ENCODE data around the gene LATS2.

- TF ChIP-seq OSR1 (CRISPR knock-in tag; IDR thresholded peaks at IDR 0.05), result no peak
- no peak for TF ChIP-seq GLIS3 (CRISPR knock-in tag; IDR thresholded peaks at IDR 0.05)
- no peak for TF ChIP-seq ZFP30 (CRISPR knock-in tag; IDR thresholded peaks at IDR 0.05)
- TF ChIP-seq ZC3H10 (CRISPR knock-in tag; IDR thresholded peaks at IDR 0.05), result no peak
- no peak for TF ChIP-seq PPARA (CRISPR knock-in tag; IDR thresholded peaks at IDR 0.05; ENCODE audit: borderline replicate concordance)
- no peak for TF ChIP-seq ZFP3 (CRISPR knock-in tag; IDR thresholded peaks at IDR 0.05)
- no peak for TF ChIP-seq ZNF565 (CRISPR knock-in tag; conservative IDR thresholded peaks at IDR 0.05; ENCODE audit: low read depth)
- TF ChIP-seq CSRNP3 (CRISPR knock-in tag; IDR thresholded peaks at IDR 0.05), result no peak
- no peak for TF ChIP-seq PATZ1 (CRISPR knock-in tag; IDR thresholded peaks at IDR 0.05; ENCODE audit: borderline replicate concordance)
- TF ChIP-seq ISL1 (CRISPR knock-in tag; IDR thresholded peaks at IDR 0.05), result no peak
- no peak for TF ChIP-seq RARB (CRISPR knock-in tag; IDR thresholded peaks at IDR 0.05)
- TF ChIP-seq TOX (CRISPR knock-in tag; IDR thresholded peaks at IDR 0.05; ENCODE audit: borderline replicate concordance), result no peak
- no peak for TF ChIP-seq ARNTL (CRISPR knock-in tag; IDR thresholded peaks at IDR 0.05; ENCODE audit: borderline replicate concordance, low read depth)
- TF ChIP-seq BACH2 (CRISPR knock-in tag; IDR thresholded peaks at IDR 0.05; ENCODE audit: borderline replicate concordance), result no peak
These were observed 105.9 kb downstream of the LATS2 start for GRCh38 chr13:20955496-20955895.

Data from SK-N-SH treated with all-trans-retinoic acid at 6 μM for 48 hours (cell line).